Measurements from ENCODE around the gene CCDC200.
"Not testable (repeated sequence)": the region's sequence is repeated elsewhere in the genome, so short reads cannot be mapped to it uniquely, and the experiment has no call there.

Gene CCDC200

GRCh38 chr17:43210576-43210975 is 17.8 kb downstream of the CCDC200 start:
- ChIA-PET POLR2A (no interaction called here), CTCF (interaction anchor here (0.6 to 0.7 kb wide), 2 partner anchors 180 to 197 kb away, joined by 3 read pairs; no protein-coding TSS in a partner anchor)
- Histone ChIP-seq H3K27ac (ENCODE audit: extremely low read depth, low read depth, low read length) (no peak overlapping the region), H3K36me3 (ENCODE audit: control insufficient read depth in 2 of 2, insufficient read depth in 1 of 2, low read length in 2 of 2) (peaks cover 17 to 86% of the 10 kb centered on the region in 2 experiments), H3K4me3 (ENCODE audit: low read depth, low read length) (no peak overlapping the region), H3K4me1 (ENCODE audit: control insufficient read depth, insufficient read depth, low read length) (no peaks in the 10 kb centered on the region), H3K9me3 (ENCODE audit: control insufficient read depth, insufficient read depth, low read depth, low read length) (no peaks in the 10 kb centered on the region)
- TF ChIP-seq ZNF629 (tag by site-specific recombination; IDR thresholded peaks at IDR 0.05) = no peak
- no peak for TF ChIP-seq ZNF214 (tag by site-specific recombination; IDR thresholded peaks at IDR 0.05; ENCODE audit: borderline replicate concordance)
- TF ChIP-seq ZNF555 (tag by site-specific recombination; conservative IDR thresholded peaks at IDR 0.05) = no peak
- TF ChIP-seq ZNF580 (tag by site-specific recombination; IDR thresholded peaks at IDR 0.05) = no peak
- TF ChIP-seq ZBTB1 (tag by site-specific recombination; IDR thresholded peaks at IDR 0.05) = no peak
- no peak for TF ChIP-seq ZNF112 (tag by site-specific recombination; IDR thresholded peaks at IDR 0.05)
- no peak for TF ChIP-seq ZNF664 (tag by site-specific recombination; IDR thresholded peaks at IDR 0.05)
- TF ChIP-seq ZNF274 (IDR thresholded peaks at IDR 0.05; ENCODE audit: low read length) = no peak
- no peak for TF ChIP-seq ZNF274 (tag by site-specific recombination; IDR thresholded peaks at IDR 0.05; ENCODE audit: borderline replicate concordance)
- TF ChIP-seq ZBTB21 (tag by site-specific recombination; IDR thresholded peaks at IDR 0.05) = no peak
- no peak for TF ChIP-seq ZNF692 (tag by site-specific recombination; IDR thresholded peaks at IDR 0.05)
- no peak for TF ChIP-seq ZNF530 (tag by site-specific recombination; IDR thresholded peaks at IDR 0.05; ENCODE audit: low read depth)
- TF ChIP-seq ZNF311 (tag by site-specific recombination; IDR thresholded peaks at IDR 0.05; ENCODE audit: borderline replicate concordance) = no peak
- no peak for TF ChIP-seq ZSCAN16 (tag by site-specific recombination; IDR thresholded peaks at IDR 0.05)

GRCh38 chr17:43203013-43203412 is 25.4 kb downstream of the CCDC200 start:
- H3K4me3 ChIP-seq (ENCODE audit: low read depth, low read length); POLR2A ChIA-PET; H3K27ac ChIP-seq (ENCODE audit: extremely low read depth, low read depth, low read length); H3K9me3 ChIP-seq (ENCODE audit: control insufficient read depth, insufficient read depth, low read depth, low read length); H3K4me1 ChIP-seq (ENCODE audit: control insufficient read depth, insufficient read depth, low read length): not testable (repeated sequence)
- peaks cover 74 to 96% of the 10 kb centered on the region in 2 experiments for H3K36me3 ChIP-seq (ENCODE audit: control insufficient read depth in 2 of 2, insufficient read depth in 1 of 2, low read length in 2 of 2)
- CTCF ChIA-PET = interaction anchor here (1.1 kb wide), 1 partner anchor 13 kb away, joined by 3 read pairs; no protein-coding TSS in a partner anchor

GRCh38 chr17:43200127-43200526 is 28.3 kb downstream of the CCDC200 start:
- CTCF ChIA-PET = interaction anchor here (0.5 to 1.0 kb wide), 4 partner anchors 22 to 188 kb away, joined by 3 to 4 read pairs (median 3); partner anchors contain the start of gene RND2
- peak; percentile 30; the same call in 1 of the 2 replicates for TF ChIP-seq GLIS1 (tag by site-specific recombination; IDR thresholded peaks at IDR 0.05)
- TF ChIP-seq EGR2 (tag by site-specific recombination; IDR thresholded peaks at IDR 0.05; ENCODE audit: low read depth) = peak; percentile 51; the same call in 1 of the 2 replicates
- TF ChIP-seq ZNF24 (tag by site-specific recombination; IDR thresholded peaks at IDR 0.05) = no peak
- no peak for TF ChIP-seq ZNF596 (tag by site-specific recombination; IDR thresholded peaks at IDR 0.05)
- TF ChIP-seq ZNF138 (tag by site-specific recombination; IDR thresholded peaks at IDR 0.05; ENCODE audit: borderline replicate concordance) = no peak
- no peak for TF ChIP-seq KLF1 (tag by site-specific recombination; IDR thresholded peaks at IDR 0.05)
- no peak for TF ChIP-seq ZBTB11 (tag by site-specific recombination; conservative IDR thresholded peaks at IDR 0.05; ENCODE audit: low read depth)
- no peak for TF ChIP-seq ZNF350 (tag by site-specific recombination; IDR thresholded peaks at IDR 0.05)
- TF ChIP-seq ZNF513 (tag by site-specific recombination; IDR thresholded peaks at IDR 0.05) = peak; percentile 99
- no peak for TF ChIP-seq ZNF561 (tag by site-specific recombination; IDR thresholded peaks at IDR 0.05; ENCODE audit: borderline replicate concordance)
- no peak for TF ChIP-seq ZBTB8A (tag by site-specific recombination; IDR thresholded peaks at IDR 0.05)
- TF ChIP-seq SCRT2 (tag by site-specific recombination; IDR thresholded peaks at IDR 0.05) = no peak

More at GRCh38 chr17:43200127-43200526, 28.3 kb downstream of the CCDC200 start:
- Histone ChIP-seq H3K27ac (ENCODE audit: extremely low read depth, low read depth, low read length) (no peak overlapping the region), H3K9me3 (ENCODE audit: control insufficient read depth, insufficient read depth, low read depth, low read length) (no peaks in the 10 kb centered on the region), H3K4me1 (ENCODE audit: control insufficient read depth, insufficient read depth, low read length) (no peaks in the 10 kb centered on the region), H3K36me3 (ENCODE audit: control insufficient read depth in 2 of 2, insufficient read depth in 1 of 2, low read length in 2 of 2) (peaks cover 83 to 99% of the 10 kb centered on the region in 2 experiments), H3K4me3 (ENCODE audit: low read depth, low read length) (no peak overlapping the region)
- POLR2A ChIA-PET = interaction anchor here (1.0 to 1.9 kb wide), 3 partner anchors 17 to 115 kb away, joined by 5 to 8 read pairs (median 6); no protein-coding TSS in a partner anchor

Data from HEK293 (cell line).